ENCODE measurements around the gene RAB28.

DNA sequence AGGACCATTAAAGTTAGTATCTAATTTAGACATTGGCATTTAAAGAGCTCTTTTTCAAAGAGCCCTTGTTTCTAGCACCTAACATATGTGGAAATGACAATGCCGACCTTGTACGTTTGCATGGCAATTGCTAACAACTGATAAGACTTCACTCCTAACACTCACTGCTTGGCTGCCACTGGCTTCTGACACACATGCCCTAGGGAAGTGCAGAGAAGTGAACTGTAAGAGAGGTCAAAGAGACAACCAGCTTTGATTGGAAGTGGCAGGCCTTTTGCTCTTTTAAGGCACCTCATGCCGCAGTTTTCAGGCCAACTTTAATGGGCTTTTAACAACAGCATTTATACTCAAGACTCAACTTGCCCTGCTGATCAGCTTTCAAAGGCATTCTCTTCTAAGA is 158.4 kb downstream of the RAB28 start:
- TF ChIP-seq, protein P1, sequence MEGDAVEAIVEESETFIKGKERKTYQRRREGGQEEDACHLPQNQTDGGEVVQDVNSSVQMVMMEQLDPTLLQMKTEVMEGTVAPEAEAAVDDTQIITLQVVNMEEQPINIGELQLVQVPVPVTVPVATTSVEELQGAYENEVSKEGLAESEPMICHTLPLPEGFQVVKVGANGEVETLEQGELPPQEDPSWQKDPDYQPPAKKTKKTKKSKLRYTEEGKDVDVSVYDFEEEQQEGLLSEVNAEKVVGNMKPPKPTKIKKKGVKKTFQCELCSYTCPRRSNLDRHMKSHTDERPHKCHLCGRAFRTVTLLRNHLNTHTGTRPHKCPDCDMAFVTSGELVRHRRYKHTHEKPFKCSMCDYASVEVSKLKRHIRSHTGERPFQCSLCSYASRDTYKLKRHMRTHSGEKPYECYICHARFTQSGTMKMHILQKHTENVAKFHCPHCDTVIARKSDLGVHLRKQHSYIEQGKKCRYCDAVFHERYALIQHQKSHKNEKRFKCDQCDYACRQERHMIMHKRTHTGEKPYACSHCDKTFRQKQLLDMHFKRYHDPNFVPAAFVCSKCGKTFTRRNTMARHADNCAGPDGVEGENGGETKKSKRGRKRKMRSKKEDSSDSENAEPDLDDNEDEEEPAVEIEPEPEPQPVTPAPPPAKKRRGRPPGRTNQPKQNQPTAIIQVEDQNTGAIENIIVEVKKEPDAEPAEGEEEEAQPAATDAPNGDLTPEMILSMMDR (IDR thresholded peaks at IDR 0.05), result no peak
- TF ChIP-seq, protein P2, sequence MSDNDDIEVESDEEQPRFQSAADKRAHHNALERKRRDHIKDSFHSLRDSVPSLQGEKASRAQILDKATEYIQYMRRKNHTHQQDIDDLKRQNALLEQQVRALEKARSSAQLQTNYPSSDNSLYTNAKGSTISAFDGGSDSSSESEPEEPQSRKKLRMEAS (IDR thresholded peaks at IDR 0.05), result no peak
- no peak for TF ChIP-seq CHD4 (IDR thresholded peaks at IDR 0.05; ENCODE audit: borderline replicate concordance)
- no peak for TF ChIP-seq RCOR1 (IDR thresholded peaks at IDR 0.05; ENCODE audit: low read depth, low read length)
- no peak for TF ChIP-seq SREBF2 (IDR thresholded peaks at IDR 0.05)
- TF ChIP-seq MYC (IDR thresholded peaks at IDR 0.05; ENCODE audit: borderline replicate concordance, low read length), result no peak
- TF ChIP-seq ESRRA (IDR thresholded peaks at IDR 0.05; ENCODE audit: borderline replicate concordance, low read length), result no peak
- TF ChIP-seq SMC3 (IDR thresholded peaks at IDR 0.05), result no peak
